HCT116 (cell line): ENCODE data around the gene YWHAE. TPM values are rescaled to one million over a fixed set of nuclear protein-coding genes. Genes with fewer than 3 reads are reported as not detected.

ENCODE experiments used
- ATAC-seq: fragments of 200-7000 bp; cut with Tn5 transposase; 2 replicates; pipeline ENCODE4 v1.9.1; 2020; ENCODE audit warnings: mild to moderate bottlenecking, moderate library complexity
- BruUV-seq: library from RNA; stranded (reverse); fragments of 400-500 nt; replicated peaks from 2 replicates; lab custom pipeline; 2021; lab: Mats Ljungman, UMichigan
- CTCF ChIA-PET: fragments of 300-600 bp; sonication (Branson Sonifier 250); formaldehyde crosslinking; loops from one replicate; lab custom pipeline; 2021; ENCODE audit warnings: antibody characterized with exemption; lab: Charles Lee
- POLR2A ChIA-PET: fragments of 300-600, 350-600 bp; sonication (Branson Sonifier 250); formaldehyde crosslinking; loops from one replicate; lab custom pipeline; 2021; ENCODE audit warnings: antibody characterized with exemption; lab: Charles Lee
- RAD21 ChIA-PET, 2 experiments: fragments of 300-600 bp; sonication (Branson Sonifier 250); formaldehyde crosslinking; loops; one replicate each; lab custom pipeline; 2023; ENCODE audit warnings: low total read pairs in 2 of 2; ENCODE audit not compliant: uncharacterized antibody in 2 of 2, unreplicated experiment in 2 of 2, low non-redundant PET in 1 of 2; lab: Charles Lee
- DNase-seq: peaks from one replicate; pipeline ENCODE4 v3.0.0-alpha.2; 2010; ENCODE audit warnings: low read depth, low spot score
- H2AFZ ChIP-seq: fragments of 200-600 bp; shearing (Covaris generic), sonication (generic); 2 replicates; pipeline ENCODE4 v1.6.1; 2017; ENCODE audit warnings: low read depth, mixed run types, mixed read lengths, antibody characterized with exemption, low read length; ENCODE audit not compliant: poor library complexity, severe bottlenecking
- H3K27ac ChIP-seq: 2 replicates; pipeline ENCODE4 v1.5.1; 2012; ENCODE audit warnings: low read depth, low read length
- H3K27me3 ChIP-seq: fragments of 200-600 bp; sonication (generic); 2 replicates; pipeline ENCODE4 v1.6.1; 2016; ENCODE audit warnings: mixed run types, low read length, mixed read lengths; ENCODE audit not compliant: insufficient read depth
- H3K36me3 ChIP-seq, 2 experiments: fragments of 200-500 bp in 1 of 2; fragments of 200-600 bp in 1 of 2; sonication (Bioruptor generic) in 1 of 2; sonication (generic) in 1 of 2; 2 replicates each; pipeline versions ENCODE4 v1.5.1 to v1.6.1; 2014 to 2016; ENCODE audit warnings: low read length in 2 of 2, inconsistent platforms in 1 of 2, mixed read lengths in 1 of 2, mixed run types in 1 of 2; ENCODE audit not compliant: insufficient read depth in 2 of 2, control insufficient read depth in 1 of 2
- H3K4me1 ChIP-seq, 2 experiments: fragments of 200-600 bp in 1 of 2; sonication (generic) in 1 of 2; 2 replicates each; pipeline versions ENCODE4 v1.5.1 to v1.6.1; 2012 to 2017; ENCODE audit warnings: low read length in 2 of 2, inconsistent platforms in 1 of 2, mild to moderate bottlenecking in 1 of 2, mixed read lengths in 1 of 2, mixed run types in 1 of 2, moderate library complexity in 1 of 2; ENCODE audit not compliant: insufficient read depth in 2 of 2, control insufficient read depth in 1 of 2
- H3K4me2 ChIP-seq: fragments of 200-600 bp; sonication (generic); 2 replicates; pipeline ENCODE4 v1.6.1; 2017; ENCODE audit warnings: mixed run types, low read length, mixed read lengths
- H3K4me3 ChIP-seq, 2 experiments: fragments of 200-600 bp in 1 of 2; sonication (generic) in 1 of 2; replicated peaks in 1 of 2; 2 replicates each; pipeline ENCODE4 v1.5.1; 2011 to 2016; ENCODE audit warnings: low read length in 2 of 2, control low read depth in 1 of 2, low read depth in 1 of 2, mild to moderate bottlenecking in 1 of 2, mixed read lengths in 1 of 2, mixed run types in 1 of 2
- H3K79me2 ChIP-seq: fragments of 200-600 bp; sonication (generic); 2 replicates; pipeline ENCODE4 v1.6.1; 2017; ENCODE audit warnings: mild to moderate bottlenecking, mixed run types, low read length, moderate library complexity, mixed read lengths; ENCODE audit not compliant: insufficient read depth
- H3K9ac ChIP-seq: fragments of 200-600 bp; sonication (generic); 2 replicates; pipeline ENCODE4 v1.6.1; 2016; ENCODE audit warnings: low read length, mixed read lengths
- H3K9me2 ChIP-seq: fragments of 200-600 bp; sonication (generic), shearing (Covaris generic); 2 replicates; pipeline ENCODE4 v1.6.1; 2017; ENCODE audit warnings: mixed run types, mild to moderate bottlenecking, moderate library complexity; ENCODE audit not compliant: insufficient read depth
- H3K9me3 ChIP-seq, 2 experiments: fragments of 200-500 bp in 1 of 2; fragments of 200-600 bp in 1 of 2; sonication (Bioruptor generic) in 1 of 2; sonication (generic) in 1 of 2; 2 replicates each; pipeline ENCODE4 v1.6.1; 2014 to 2017; ENCODE audit warnings: low read length in 2 of 2, mixed read lengths in 2 of 2, inconsistent platforms in 1 of 2, low read depth in 1 of 2, mild to moderate bottlenecking in 1 of 2, mixed run types in 1 of 2, moderate library complexity in 1 of 2; ENCODE audit not compliant: control insufficient read depth in 1 of 2, insufficient read depth in 1 of 2
- H4K20me1 ChIP-seq: fragments of 200-600 bp; sonication (generic), shearing (Covaris generic); 2 replicates; pipeline ENCODE4 v1.6.1; 2017; ENCODE audit warnings: mixed run types, mild to moderate bottlenecking, moderate library complexity; ENCODE audit not compliant: insufficient read depth
- CBX3 ChIP-seq: IDR thresholded peaks from 2 replicates; pipeline ENCODE4 v1.6.1; 2012; ENCODE audit warnings: low read depth
- ELF1 ChIP-seq: IDR thresholded peaks from 2 replicates; pipeline ENCODE4 v1.6.1; 2012; ENCODE audit warnings: low read depth, borderline replicate concordance
- EZH2 ChIP-seq: fragments of 200-600 bp; sonication (generic); IDR thresholded peaks from 2 replicates; pipeline ENCODE4 v1.6.1; 2017; ENCODE audit warnings: antibody characterized with exemption, mixed run types
- FOSL1 ChIP-seq: IDR thresholded peaks from 2 replicates; pipeline ENCODE4 v1.6.1; 2012; ENCODE audit warnings: low read depth
- POLR2A ChIP-seq: IDR thresholded peaks from 2 replicates; pipeline ENCODE4 v1.7.0; 2011; ENCODE audit warnings: borderline replicate concordance; ENCODE audit not compliant: insufficient read depth, insufficient read length; ENCODE audit errors: extremely low read depth
- POLR2AphosphoS5 ChIP-seq: IDR thresholded peaks from 2 replicates; pipeline ENCODE4 v1.6.1; 2011; ENCODE audit warnings: mild to moderate bottlenecking, low read depth, low read length, moderate library complexity
- SIN3A ChIP-seq: IDR thresholded peaks from 2 replicates; pipeline ENCODE4 v1.6.1; 2012; ENCODE audit warnings: low read depth
- YY1 ChIP-seq: IDR thresholded peaks from 2 replicates; pipeline ENCODE4 v1.6.1; 2011; ENCODE audit warnings: low read length, low read depth, moderate library complexity, mild to moderate bottlenecking; ENCODE audit not compliant: insufficient replicate concordance; ENCODE audit errors: extremely low read depth
- intact Hi-C: fragments of 100-400 bp; cut with micrococcal nuclease; formaldehyde crosslinking; loops from 2 replicates; pipeline ENCODE4 v1.10.0; 2022
- total RNA-seq: library from RNA; stranded (reverse); gene quantifications from one replicate; pipeline ENCODE4 v1.2.1, GENCODE V29; 2021; ENCODE audit not compliant: unreplicated experiment
- TF ChIP-seq, protein P1 (sequence below): IDR thresholded peaks from 2 replicates; pipeline ENCODE4 v1.6.1; 2011; ENCODE audit warnings: mild to moderate bottlenecking, low read length, moderate library complexity; ENCODE audit not compliant: insufficient replicate concordance; ENCODE audit errors: extremely low read depth

The YWHAE gene
- total RNA-seq, 1 experiment from 2014 or later: 735 TPM

DNA sequence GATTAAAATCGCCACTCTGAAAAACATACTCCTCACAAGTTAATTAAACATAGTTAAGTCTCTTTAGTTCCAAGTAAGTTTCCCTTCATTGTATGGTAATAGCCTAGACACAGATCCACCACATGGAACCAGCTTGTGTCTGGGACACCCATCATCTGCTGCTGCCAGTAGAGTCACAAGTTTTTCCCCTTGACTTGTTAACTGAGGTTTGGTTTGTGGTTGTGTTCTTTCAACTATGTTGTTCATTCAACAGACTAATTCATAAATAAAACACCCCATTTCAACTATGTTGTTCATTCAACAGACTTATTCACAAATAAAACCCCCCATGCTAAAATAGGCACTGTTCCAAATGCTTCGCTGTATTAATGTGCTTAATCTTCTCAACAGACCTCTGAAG, 24.4 kb downstream of the YWHAE start:
- TF ChIP-seq POLR2A (no peak), SIN3A (no peak), EZH2 (no peak), FOSL1 (no peak), ELF1 (no peak), POLR2AphosphoS5 (no peak), YY1 (no peak), CBX3 (no peak)
- TF ChIP-seq, protein P1, sequence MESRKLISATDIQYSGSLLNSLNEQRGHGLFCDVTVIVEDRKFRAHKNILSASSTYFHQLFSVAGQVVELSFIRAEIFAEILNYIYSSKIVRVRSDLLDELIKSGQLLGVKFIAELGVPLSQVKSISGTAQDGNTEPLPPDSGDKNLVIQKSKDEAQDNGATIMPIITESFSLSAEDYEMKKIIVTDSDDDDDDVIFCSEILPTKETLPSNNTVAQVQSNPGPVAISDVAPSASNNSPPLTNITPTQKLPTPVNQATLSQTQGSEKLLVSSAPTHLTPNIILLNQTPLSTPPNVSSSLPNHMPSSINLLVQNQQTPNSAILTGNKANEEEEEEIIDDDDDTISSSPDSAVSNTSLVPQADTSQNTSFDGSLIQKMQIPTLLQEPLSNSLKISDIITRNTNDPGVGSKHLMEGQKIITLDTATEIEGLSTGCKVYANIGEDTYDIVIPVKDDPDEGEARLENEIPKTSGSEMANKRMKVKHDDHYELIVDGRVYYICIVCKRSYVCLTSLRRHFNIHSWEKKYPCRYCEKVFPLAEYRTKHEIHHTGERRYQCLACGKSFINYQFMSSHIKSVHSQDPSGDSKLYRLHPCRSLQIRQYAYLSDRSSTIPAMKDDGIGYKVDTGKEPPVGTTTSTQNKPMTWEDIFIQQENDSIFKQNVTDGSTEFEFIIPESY: no peak
- TF ChIP-seq, all 23 proteins: peak for 0
- DNase-seq (no peak), ATAC-seq (no peak)
- H3K27me3 ChIP-seq: no peaks in the 10 kb centered on the region
- H2AFZ ChIP-seq: no peak overlapping the region
- ChIA-PET POLR2A (no interaction called here), RAD21 (no interaction called here), CTCF (interaction anchor here (2.2 kb wide), 1 partner anchor 10 kb away, joined by 17 read pairs; no protein-coding TSS in a partner anchor)
- H3K27ac ChIP-seq: no peak overlapping the region
- H3K36me3 ChIP-seq: peaks cover 0 to 2% of the 10 kb centered on the region in 2 experiments; a peak in 2 of 4 replicates
- BruUV-seq: no TSS peak
- H3K79me2 ChIP-seq: peaks cover 100% of the 10 kb centered on the region
- intact Hi-C loops: no loop called here
- H3K4me1 ChIP-seq: peaks cover 6 to 28% of the 10 kb centered on the region in 2 experiments
- no peaks in the 10 kb centered on the region for H3K9me3 ChIP-seq
- H3K9ac ChIP-seq: no peak overlapping the region
- no peak overlapping the region for H3K4me2 ChIP-seq
- peaks cover 77% of the 10 kb centered on the region for H4K20me1 ChIP-seq
- no peak overlapping the region for H3K4me3 ChIP-seq
- H3K9me2 ChIP-seq: no peaks in the 10 kb centered on the region
